Measurements from ENCODE around the gene UCN.

GRCh38 chr2:27307287-27307544 is 1.0 kb downstream of the UCN start:
- no peak for TF ChIP-seq EZH2 (IDR thresholded peaks at IDR 0.05; ENCODE audit: borderline replicate concordance, low read depth, low read length, severe bottlenecking)
- no peak for TF ChIP-seq CTCF (IDR thresholded peaks at IDR 0.05; ENCODE audit: borderline replicate concordance, extremely low read depth, low read length, poor library complexity, severe bottlenecking)
